Measurements from ENCODE around the gene INCENP. TPM values are rescaled to one million over a fixed set of nuclear protein-coding genes. Genes with fewer than 3 reads are reported as not detected.
"Not testable (repeated sequence)": the region's sequence is repeated elsewhere in the genome, so short reads cannot be mapped to it uniquely, and the experiment has no call there.

The INCENP gene
- polyA plus RNA-seq, 1 donor from 2014 or later = 5.9 TPM

GRCh38 chr11:62193952-62194351, 70.1 kb downstream of the INCENP start:
- no peaks in the 10 kb centered on the region for H3K79me2 ChIP-seq (replicated peaks; ENCODE audit: insufficient read depth, low read length)
- H3F3A ChIP-seq (ENCODE audit: insufficient read depth, low read length, poor library complexity, severe bottlenecking) = no peaks in the 10 kb centered on the region
- no peak for TF ChIP-seq EP300 (conservative IDR thresholded peaks at IDR 0.05; ENCODE audit: poor library complexity, severe bottlenecking)
- TF ChIP-seq RAD21 (conservative IDR thresholded peaks at IDR 0.05) = no peak
- TF ChIP-seq SMC3 (conservative IDR thresholded peaks at IDR 0.05; ENCODE audit: poor library complexity) = no peak
- TF ChIP-seq, protein P1, sequence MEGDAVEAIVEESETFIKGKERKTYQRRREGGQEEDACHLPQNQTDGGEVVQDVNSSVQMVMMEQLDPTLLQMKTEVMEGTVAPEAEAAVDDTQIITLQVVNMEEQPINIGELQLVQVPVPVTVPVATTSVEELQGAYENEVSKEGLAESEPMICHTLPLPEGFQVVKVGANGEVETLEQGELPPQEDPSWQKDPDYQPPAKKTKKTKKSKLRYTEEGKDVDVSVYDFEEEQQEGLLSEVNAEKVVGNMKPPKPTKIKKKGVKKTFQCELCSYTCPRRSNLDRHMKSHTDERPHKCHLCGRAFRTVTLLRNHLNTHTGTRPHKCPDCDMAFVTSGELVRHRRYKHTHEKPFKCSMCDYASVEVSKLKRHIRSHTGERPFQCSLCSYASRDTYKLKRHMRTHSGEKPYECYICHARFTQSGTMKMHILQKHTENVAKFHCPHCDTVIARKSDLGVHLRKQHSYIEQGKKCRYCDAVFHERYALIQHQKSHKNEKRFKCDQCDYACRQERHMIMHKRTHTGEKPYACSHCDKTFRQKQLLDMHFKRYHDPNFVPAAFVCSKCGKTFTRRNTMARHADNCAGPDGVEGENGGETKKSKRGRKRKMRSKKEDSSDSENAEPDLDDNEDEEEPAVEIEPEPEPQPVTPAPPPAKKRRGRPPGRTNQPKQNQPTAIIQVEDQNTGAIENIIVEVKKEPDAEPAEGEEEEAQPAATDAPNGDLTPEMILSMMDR (IDR thresholded peaks at IDR 0.05; ENCODE audit: poor library complexity, severe bottlenecking) = no peak
- no peak for TF ChIP-seq POLR2AphosphoS5 (IDR thresholded peaks at IDR 0.05)
- no peak for TF ChIP-seq EZH2 (IDR thresholded peaks at IDR 0.05; ENCODE audit: borderline replicate concordance, insufficient read depth, low read length, poor library complexity, severe bottlenecking)
- H3K9ac ChIP-seq (ENCODE audit: low read length) = no peak overlapping the region
- no peaks in the 10 kb centered on the region for H3K36me3 ChIP-seq (ENCODE audit: insufficient read depth, low read length)
- no peaks in the 10 kb centered on the region for H3K27me3 ChIP-seq (ENCODE audit: insufficient read depth, low read depth, low read length)
- H3K4me3 ChIP-seq (ENCODE audit: low read length) = no peak overlapping the region
- H3K4me2 ChIP-seq (ENCODE audit: low read length) = no peak overlapping the region
- H3K9me3 ChIP-seq (ENCODE audit: low read length) = no peaks in the 10 kb centered on the region
- H2AFZ ChIP-seq (ENCODE audit: low read depth, low read length) = no peak overlapping the region
- H3K27ac ChIP-seq (ENCODE audit: low read length) = no peak overlapping the region
- H4K20me1 ChIP-seq (ENCODE audit: insufficient read depth) = no peaks in the 10 kb centered on the region
- H3K9me2 ChIP-seq (ENCODE audit: insufficient read depth, low read length) = no peaks in the 10 kb centered on the region

- H3K79me2 ChIP-seq (replicated peaks; ENCODE audit: insufficient read depth, low read length); H3K9ac ChIP-seq (ENCODE audit: low read length); H4K20me1 ChIP-seq (ENCODE audit: insufficient read depth); H3K27ac ChIP-seq (ENCODE audit: low read length); H3K4me3 ChIP-seq (ENCODE audit: low read length); H3K4me2 ChIP-seq (ENCODE audit: low read length); H2AFZ ChIP-seq (ENCODE audit: low read depth, low read length); H3K36me3 ChIP-seq (ENCODE audit: insufficient read depth, low read length); H3K27me3 ChIP-seq (ENCODE audit: insufficient read depth, low read depth, low read length); H3K9me3 ChIP-seq (ENCODE audit: low read length); H3K9me2 ChIP-seq (ENCODE audit: insufficient read depth, low read length); H3F3A ChIP-seq (ENCODE audit: insufficient read depth, low read length, poor library complexity, severe bottlenecking): not testable (repeated sequence)
Observed at GRCh38 chr11:62195010-62195409, 71.2 kb downstream of the INCENP start.

DNA sequence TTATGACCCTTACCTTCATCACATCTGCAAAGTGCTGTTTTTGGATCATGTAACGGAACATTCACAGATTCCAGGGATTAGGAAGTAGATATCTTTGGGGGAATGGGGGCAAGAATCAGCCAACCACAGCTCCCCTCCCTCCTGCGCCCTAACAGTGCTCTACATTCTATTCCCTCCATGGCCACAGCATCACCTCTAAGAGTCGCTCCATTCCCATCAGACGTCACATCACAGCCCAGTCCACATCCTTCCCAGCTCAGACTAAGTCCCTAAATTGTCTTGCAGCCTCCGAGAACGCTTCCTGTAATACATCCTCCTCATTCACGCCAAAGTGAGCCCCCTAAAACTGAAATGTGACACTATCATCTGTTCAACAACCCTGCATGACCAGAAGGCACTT, 72.1 kb downstream of the INCENP start:
- Histone ChIP-seq H3K9me3 (ENCODE audit: low read length) (no peaks in the 10 kb centered on the region), H3K9me2 (ENCODE audit: insufficient read depth, low read length) (no peaks in the 10 kb centered on the region), H3F3A (ENCODE audit: insufficient read depth, low read length, poor library complexity, severe bottlenecking) (no peaks in the 10 kb centered on the region), H3K36me3 (ENCODE audit: insufficient read depth, low read length) (no peaks in the 10 kb centered on the region), H3K79me2 (replicated peaks; ENCODE audit: insufficient read depth, low read length) (no peaks in the 10 kb centered on the region), H3K4me3 (ENCODE audit: low read length) (no peak overlapping the region), H3K27me3 (ENCODE audit: insufficient read depth, low read depth, low read length) (no peaks in the 10 kb centered on the region), H3K9ac (ENCODE audit: low read length) (no peak overlapping the region), H3K4me2 (ENCODE audit: low read length) (no peak overlapping the region), H4K20me1 (ENCODE audit: insufficient read depth) (no peaks in the 10 kb centered on the region), H3K27ac (ENCODE audit: low read length) (no peak overlapping the region), H2AFZ (ENCODE audit: low read depth, low read length) (no peak overlapping the region)
- no peak for TF ChIP-seq REST (IDR thresholded peaks at IDR 0.05; ENCODE audit: borderline replicate concordance)
- no peak for TF ChIP-seq RAD21 (conservative IDR thresholded peaks at IDR 0.05)
- no peak for TF ChIP-seq TAF1 (IDR thresholded peaks at IDR 0.05; ENCODE audit: low read depth)
- TF ChIP-seq, protein P1 (IDR thresholded peaks at IDR 0.05; ENCODE audit: poor library complexity, severe bottlenecking) = no peak
- no peak for TF ChIP-seq POLR2AphosphoS5 (IDR thresholded peaks at IDR 0.05)
- no peak for TF ChIP-seq EZH2 (IDR thresholded peaks at IDR 0.05; ENCODE audit: borderline replicate concordance, insufficient read depth, low read length, poor library complexity, severe bottlenecking)

- H2AFZ ChIP-seq (ENCODE audit: low read depth, low read length); H3K9me3 ChIP-seq (ENCODE audit: low read length); H3K9ac ChIP-seq (ENCODE audit: low read length); H3K27me3 ChIP-seq (ENCODE audit: insufficient read depth, low read depth, low read length); H3K27ac ChIP-seq (ENCODE audit: low read length); H4K20me1 ChIP-seq (ENCODE audit: insufficient read depth); H3K4me2 ChIP-seq (ENCODE audit: low read length); H3K36me3 ChIP-seq (ENCODE audit: insufficient read depth, low read length); H3K9me2 ChIP-seq (ENCODE audit: insufficient read depth, low read length); H3K79me2 ChIP-seq (replicated peaks; ENCODE audit: insufficient read depth, low read length); H3F3A ChIP-seq (ENCODE audit: insufficient read depth, low read length, poor library complexity, severe bottlenecking); H3K4me3 ChIP-seq (ENCODE audit: low read length): not testable (repeated sequence)
Observed at GRCh38 chr11:62197400-62197799, 73.6 kb downstream of the INCENP start.
